Liver (tissue), 9 donors: ENCODE results near the gene CIC. TPM values are rescaled to one million over a fixed set of nuclear protein-coding genes. Genes with fewer than 3 reads are reported as not detected.

Experiments
- DNase-seq: peaks from one replicate; pipeline ENCODE4 v3.0.0-alpha.2; 2017; ENCODE audit warnings: low spot score
- H3K27ac ChIP-seq, 2 donors: one replicate each; pipeline ENCODE4 v1.7.0; 2013; ENCODE audit warnings: inconsistent platforms in 2 of 2, low read length in 2 of 2, control low read depth in 1 of 2, low read depth in 1 of 2, mild to moderate bottlenecking in 1 of 2
- H3K27me3 ChIP-seq, 4 donors: one replicate each; pipeline versions ENCODE4 v1.6.1 to v1.7.0; 2013; ENCODE audit warnings: low read length in 3 of 4, inconsistent platforms in 1 of 4, mild to moderate bottlenecking in 1 of 4, moderate library complexity in 1 of 4; ENCODE audit not compliant: control insufficient read depth in 4 of 4, insufficient read depth in 4 of 4
- H3K36me3 ChIP-seq, 4 donors: one replicate each; pipeline versions ENCODE4 v1.6.1 to v1.7.0; 2013; ENCODE audit warnings: low read length in 3 of 4, mild to moderate bottlenecking in 3 of 4, low read depth in 1 of 4, moderate library complexity in 1 of 4; ENCODE audit not compliant: control insufficient read depth in 4 of 4, insufficient read depth in 3 of 4
- H3K4me1 ChIP-seq, 4 donors: one replicate each; pipeline versions ENCODE4 v1.6.1 to v1.7.0; 2013; ENCODE audit warnings: low read length in 3 of 4, mild to moderate bottlenecking in 3 of 4, moderate library complexity in 1 of 4; ENCODE audit not compliant: control insufficient read depth in 4 of 4, insufficient read depth in 4 of 4
- H3K4me3 ChIP-seq, 3 donors: one replicate each; pipeline versions ENCODE4 v1.6.1 to v1.7.0; 2013; ENCODE audit warnings: low read length in 3 of 3, control low read depth in 1 of 3, low read depth in 1 of 3, mild to moderate bottlenecking in 1 of 3
- H3K9ac ChIP-seq, 2 donors: one replicate each; pipeline ENCODE4 v1.7.0; 2013; ENCODE audit warnings: low read length in 2 of 2, mild to moderate bottlenecking in 2 of 2, moderate library complexity in 2 of 2, control low read depth in 1 of 2, low read depth in 1 of 2
- H3K9me3 ChIP-seq, 4 donors: one replicate each; pipeline versions ENCODE4 v1.6.1 to v1.7.0; 2013; ENCODE audit warnings: low read length in 3 of 4; ENCODE audit not compliant: control insufficient read depth in 4 of 4
- EGR1 ChIP-seq, 2 donors: IDR thresholded peaks; 2 replicates each; pipeline ENCODE4 v1.6.1; 2016 to 2018; ENCODE audit warnings: antibody characterized with exemption in 2 of 2, low read depth in 2 of 2
- FOXA1 ChIP-seq: IDR thresholded peaks from 2 replicates; pipeline ENCODE4 v1.6.1; 2016; ENCODE audit warnings: antibody characterized with exemption
- GABPA ChIP-seq, 2 donors: IDR thresholded peaks in 1 of 2; conservative IDR thresholded peaks in 1 of 2; 2 replicates each; pipeline ENCODE4 v1.6.1; 2016; ENCODE audit warnings: antibody characterized with exemption in 2 of 2, mild to moderate bottlenecking in 1 of 2, moderate library complexity in 1 of 2
- HNF4A ChIP-seq, 2 donors: conservative IDR thresholded peaks; 2 replicates each; pipeline ENCODE4 v1.6.1; 2016; ENCODE audit warnings: antibody characterized with exemption in 2 of 2, mild to moderate bottlenecking in 2 of 2
- HNF4G ChIP-seq: IDR thresholded peaks from 2 replicates; pipeline ENCODE4 v1.6.1; 2016; ENCODE audit warnings: antibody characterized with exemption
- JUND ChIP-seq, 2 donors: IDR thresholded peaks; 2 replicates each; pipeline ENCODE4 v1.6.1; 2016; ENCODE audit warnings: antibody characterized with exemption in 2 of 2
- MAX ChIP-seq: IDR thresholded peaks from 2 replicates; pipeline ENCODE4 v1.6.1; 2016; ENCODE audit warnings: antibody characterized with exemption
- NR2F2 ChIP-seq: IDR thresholded peaks from 2 replicates; pipeline ENCODE4 v1.6.1; 2016; ENCODE audit warnings: antibody characterized with exemption
- RAD21 ChIP-seq, 2 donors: IDR thresholded peaks; 2 replicates each; pipeline ENCODE4 v1.6.1; 2016; ENCODE audit warnings: antibody characterized with exemption in 2 of 2, mild to moderate bottlenecking in 2 of 2
- RXRA ChIP-seq, 2 donors: IDR thresholded peaks; 2 replicates each; pipeline ENCODE4 v1.6.1; 2017 to 2018; ENCODE audit warnings: antibody characterized with exemption in 2 of 2, mild to moderate bottlenecking in 1 of 2
- SP1 ChIP-seq: IDR thresholded peaks from 2 replicates; pipeline ENCODE4 v1.6.1; 2018; ENCODE audit warnings: antibody characterized with exemption, mild to moderate bottlenecking
- TAF1 ChIP-seq: conservative IDR thresholded peaks from 2 replicates; pipeline ENCODE4 v1.6.1; 2016; ENCODE audit warnings: antibody characterized with exemption, mild to moderate bottlenecking
- YY1 ChIP-seq: IDR thresholded peaks from 2 replicates; pipeline ENCODE4 v1.6.1; 2016; ENCODE audit warnings: antibody characterized with exemption, mild to moderate bottlenecking
- WGBS: extraction: QIAGEN DNeasy Blood & Tissue Kit; methylation state at CpG from one replicate; pipeline ENCODE4 v1.1.7; 2013; 5-methylcytosine and 5-hydroxymethylcytosine counted together
- polyA plus RNA-seq, 2 donors: library from polyadenylated mRNA; stranded (reverse) in 1 of 2; unstranded in 1 of 2; fragments of 200-250 nt in 1 of 2; fragments of >200 nt in 1 of 2; fragmentation: Nextera tagmentation in 1 of 2; extraction: Ambion mirVana in 1 of 2; gene quantifications; one replicate each; pipeline versions ENCODE4 v1.2.1 to v1.2.3, GENCODE V29; 2013 to 2015
- total RNA-seq, 2 donors: library from RNA; depleted of rRNA; stranded (reverse); fragments of >200 nt; gene quantifications; one replicate each; pipeline ENCODE4 v1.2.3, GENCODE V29; 2014
- TF ChIP-seq, protein P1 (sequence below): IDR thresholded peaks from 2 replicates; pipeline ENCODE4 v1.6.1; 2016; ENCODE audit warnings: antibody characterized with exemption
- TF ChIP-seq, protein P2 (sequence below): fragments of 150-350 bp; IDR thresholded peaks from 2 replicates; pipeline ENCODE4 v1.5.1; 2017; ENCODE audit warnings: improper control_type of control experiment, low read depth, low read length; ENCODE audit not compliant: missing input control
- TF ChIP-seq, protein P3 (sequence below): IDR thresholded peaks from 2 replicates; pipeline ENCODE4 v1.6.1; 2016; ENCODE audit warnings: antibody characterized with exemption, mild to moderate bottlenecking
- TF ChIP-seq, protein P4 (sequence below): IDR thresholded peaks from 2 replicates; pipeline ENCODE4 v1.6.1; 2016; ENCODE audit warnings: antibody characterized with exemption
- donor health status: healthy.
- donor health status: healthy.
- donor health status: healthy.
- donor health status: healthy.
- donor health status: healthy.

CIC gene
- total and polyA plus RNA-seq, 4 donors, result 5.6 to 21.3 (median 17.2) TPM

- no peak overlapping the region for H3K27ac ChIP-seq
- no peak overlapping the region for H3K9ac ChIP-seq
- no peak overlapping the region for H3K4me3 ChIP-seq
- TF ChIP-seq HNF4A (conservative IDR thresholded peaks at IDR 0.05), result no peak
- TF ChIP-seq SP1, result no peak
- TF ChIP-seq MAX, result no peak
- TF ChIP-seq GABPA (IDR thresholded peaks at IDR 0.05 in 1 of 2, conservative IDR thresholded peaks at IDR 0.05 in 1 of 2), result no peak
- no peak for TF ChIP-seq JUND (IDR thresholded peaks at IDR 0.05)
- TF ChIP-seq HNF4G, result no peak
- H3K36me3 ChIP-seq, result no peaks in the 10 kb centered on the region
- DNase-seq, result no peak
- peaks cover 10 to 30% (median 20%) of the 10 kb centered on the region in 4 donors for H3K4me1 ChIP-seq
- WGBS, result 92% methylated on average over 5 of the region's 5 CpGs
- no peaks in the 10 kb centered on the region for H3K27me3 ChIP-seq
- no peaks in the 10 kb centered on the region for H3K9me3 ChIP-seq
Observed at GRCh38 chr19:42327381-42327780, 58.3 kb downstream of the CIC start.

- no peak for DNase-seq
- TF ChIP-seq, protein P1, sequence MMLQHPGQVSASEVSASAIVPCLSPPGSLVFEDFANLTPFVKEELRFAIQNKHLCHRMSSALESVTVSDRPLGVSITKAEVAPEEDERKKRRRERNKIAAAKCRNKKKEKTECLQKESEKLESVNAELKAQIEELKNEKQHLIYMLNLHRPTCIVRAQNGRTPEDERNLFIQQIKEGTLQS, result no peak
- TF ChIP-seq HNF4G (no peak), RXRA (IDR thresholded peaks at IDR 0.05) (no peak), EGR1 (IDR thresholded peaks at IDR 0.05; ENCODE audit: low read depth in 2 of 2) (no peak), MAX (no peak), JUND (IDR thresholded peaks at IDR 0.05) (no peak), SP1 (no peak), NR2F2 (no peak), TAF1 (no peak)
- TF ChIP-seq, protein P2, sequence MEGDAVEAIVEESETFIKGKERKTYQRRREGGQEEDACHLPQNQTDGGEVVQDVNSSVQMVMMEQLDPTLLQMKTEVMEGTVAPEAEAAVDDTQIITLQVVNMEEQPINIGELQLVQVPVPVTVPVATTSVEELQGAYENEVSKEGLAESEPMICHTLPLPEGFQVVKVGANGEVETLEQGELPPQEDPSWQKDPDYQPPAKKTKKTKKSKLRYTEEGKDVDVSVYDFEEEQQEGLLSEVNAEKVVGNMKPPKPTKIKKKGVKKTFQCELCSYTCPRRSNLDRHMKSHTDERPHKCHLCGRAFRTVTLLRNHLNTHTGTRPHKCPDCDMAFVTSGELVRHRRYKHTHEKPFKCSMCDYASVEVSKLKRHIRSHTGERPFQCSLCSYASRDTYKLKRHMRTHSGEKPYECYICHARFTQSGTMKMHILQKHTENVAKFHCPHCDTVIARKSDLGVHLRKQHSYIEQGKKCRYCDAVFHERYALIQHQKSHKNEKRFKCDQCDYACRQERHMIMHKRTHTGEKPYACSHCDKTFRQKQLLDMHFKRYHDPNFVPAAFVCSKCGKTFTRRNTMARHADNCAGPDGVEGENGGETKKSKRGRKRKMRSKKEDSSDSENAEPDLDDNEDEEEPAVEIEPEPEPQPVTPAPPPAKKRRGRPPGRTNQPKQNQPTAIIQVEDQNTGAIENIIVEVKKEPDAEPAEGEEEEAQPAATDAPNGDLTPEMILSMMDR, result no peak
- Histone ChIP-seq H3K9ac (no peak overlapping the region), H3K4me1 (peaks cover 10 to 30% (median 20%) of the 10 kb centered on the region in 4 donors), H3K27me3 (no peaks in the 10 kb centered on the region), H3K9me3 (no peaks in the 10 kb centered on the region), H3K27ac (no peak overlapping the region), H3K36me3 (no peaks in the 10 kb centered on the region), H3K4me3 (no peak overlapping the region)
- 63% methylated on average over 1 of the region's 1 CpG for WGBS
Observed at GRCh38 chr19:42328106-42328505, 59.1 kb downstream of the CIC start.

DNA sequence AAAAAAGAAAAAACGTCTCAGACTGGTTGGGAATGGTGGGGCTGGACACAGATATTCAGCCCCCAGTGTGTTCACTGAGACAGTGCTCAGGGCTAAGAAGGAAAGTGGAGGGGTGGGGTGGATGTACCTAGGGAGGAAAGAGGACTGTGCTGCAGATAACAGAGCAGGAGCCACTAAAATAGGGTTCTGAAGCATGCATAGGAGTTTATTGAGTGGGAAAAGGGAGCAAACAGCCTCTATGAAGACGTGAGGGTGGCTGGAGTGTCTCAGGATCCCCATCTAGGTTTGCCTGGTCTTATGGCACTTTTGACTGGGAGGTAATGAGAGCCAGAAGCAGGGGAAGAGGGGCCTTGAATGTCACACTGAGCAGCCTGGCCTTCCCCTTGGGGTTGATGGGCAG, 59.8 kb downstream of the CIC start:
- 86% methylated on average over 2 of the region's 2 CpGs for WGBS
- Histone ChIP-seq H3K27me3 (no peaks in the 10 kb centered on the region), H3K36me3 (no peaks in the 10 kb centered on the region), H3K4me3 (no peak overlapping the region), H3K9ac (no peak overlapping the region), H3K27ac (no peak overlapping the region), H3K4me1 (peaks cover 9 to 30% (median 20%) of the 10 kb centered on the region in 4 donors), H3K9me3 (no peaks in the 10 kb centered on the region)
- no peak for DNase-seq
- TF ChIP-seq, protein P1, result no peak
- TF ChIP-seq RAD21 (IDR thresholded peaks at IDR 0.05) (no peak), HNF4A (conservative IDR thresholded peaks at IDR 0.05) (no peak), YY1 (no peak), SP1 (no peak), FOXA1 (no peak), HNF4G (no peak), EGR1 (IDR thresholded peaks at IDR 0.05; ENCODE audit: low read depth in 2 of 2) (no peak), RXRA (IDR thresholded peaks at IDR 0.05) (no peak)
- TF ChIP-seq, protein P2, result no peak
- TF ChIP-seq, protein P3, sequence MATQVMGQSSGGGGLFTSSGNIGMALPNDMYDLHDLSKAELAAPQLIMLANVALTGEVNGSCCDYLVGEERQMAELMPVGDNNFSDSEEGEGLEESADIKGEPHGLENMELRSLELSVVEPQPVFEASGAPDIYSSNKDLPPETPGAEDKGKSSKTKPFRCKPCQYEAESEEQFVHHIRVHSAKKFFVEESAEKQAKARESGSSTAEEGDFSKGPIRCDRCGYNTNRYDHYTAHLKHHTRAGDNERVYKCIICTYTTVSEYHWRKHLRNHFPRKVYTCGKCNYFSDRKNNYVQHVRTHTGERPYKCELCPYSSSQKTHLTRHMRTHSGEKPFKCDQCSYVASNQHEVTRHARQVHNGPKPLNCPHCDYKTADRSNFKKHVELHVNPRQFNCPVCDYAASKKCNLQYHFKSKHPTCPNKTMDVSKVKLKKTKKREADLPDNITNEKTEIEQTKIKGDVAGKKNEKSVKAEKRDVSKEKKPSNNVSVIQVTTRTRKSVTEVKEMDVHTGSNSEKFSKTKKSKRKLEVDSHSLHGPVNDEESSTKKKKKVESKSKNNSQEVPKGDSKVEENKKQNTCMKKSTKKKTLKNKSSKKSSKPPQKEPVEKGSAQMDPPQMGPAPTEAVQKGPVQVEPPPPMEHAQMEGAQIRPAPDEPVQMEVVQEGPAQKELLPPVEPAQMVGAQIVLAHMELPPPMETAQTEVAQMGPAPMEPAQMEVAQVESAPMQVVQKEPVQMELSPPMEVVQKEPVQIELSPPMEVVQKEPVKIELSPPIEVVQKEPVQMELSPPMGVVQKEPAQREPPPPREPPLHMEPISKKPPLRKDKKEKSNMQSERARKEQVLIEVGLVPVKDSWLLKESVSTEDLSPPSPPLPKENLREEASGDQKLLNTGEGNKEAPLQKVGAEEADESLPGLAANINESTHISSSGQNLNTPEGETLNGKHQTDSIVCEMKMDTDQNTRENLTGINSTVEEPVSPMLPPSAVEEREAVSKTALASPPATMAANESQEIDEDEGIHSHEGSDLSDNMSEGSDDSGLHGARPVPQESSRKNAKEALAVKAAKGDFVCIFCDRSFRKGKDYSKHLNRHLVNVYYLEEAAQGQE, result no peak
- TF ChIP-seq, protein P4, sequence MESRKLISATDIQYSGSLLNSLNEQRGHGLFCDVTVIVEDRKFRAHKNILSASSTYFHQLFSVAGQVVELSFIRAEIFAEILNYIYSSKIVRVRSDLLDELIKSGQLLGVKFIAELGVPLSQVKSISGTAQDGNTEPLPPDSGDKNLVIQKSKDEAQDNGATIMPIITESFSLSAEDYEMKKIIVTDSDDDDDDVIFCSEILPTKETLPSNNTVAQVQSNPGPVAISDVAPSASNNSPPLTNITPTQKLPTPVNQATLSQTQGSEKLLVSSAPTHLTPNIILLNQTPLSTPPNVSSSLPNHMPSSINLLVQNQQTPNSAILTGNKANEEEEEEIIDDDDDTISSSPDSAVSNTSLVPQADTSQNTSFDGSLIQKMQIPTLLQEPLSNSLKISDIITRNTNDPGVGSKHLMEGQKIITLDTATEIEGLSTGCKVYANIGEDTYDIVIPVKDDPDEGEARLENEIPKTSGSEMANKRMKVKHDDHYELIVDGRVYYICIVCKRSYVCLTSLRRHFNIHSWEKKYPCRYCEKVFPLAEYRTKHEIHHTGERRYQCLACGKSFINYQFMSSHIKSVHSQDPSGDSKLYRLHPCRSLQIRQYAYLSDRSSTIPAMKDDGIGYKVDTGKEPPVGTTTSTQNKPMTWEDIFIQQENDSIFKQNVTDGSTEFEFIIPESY, result no peak
